Measurements from ENCODE around the gene ADAMTSL1.

Gene ADAMTSL1

DNA sequence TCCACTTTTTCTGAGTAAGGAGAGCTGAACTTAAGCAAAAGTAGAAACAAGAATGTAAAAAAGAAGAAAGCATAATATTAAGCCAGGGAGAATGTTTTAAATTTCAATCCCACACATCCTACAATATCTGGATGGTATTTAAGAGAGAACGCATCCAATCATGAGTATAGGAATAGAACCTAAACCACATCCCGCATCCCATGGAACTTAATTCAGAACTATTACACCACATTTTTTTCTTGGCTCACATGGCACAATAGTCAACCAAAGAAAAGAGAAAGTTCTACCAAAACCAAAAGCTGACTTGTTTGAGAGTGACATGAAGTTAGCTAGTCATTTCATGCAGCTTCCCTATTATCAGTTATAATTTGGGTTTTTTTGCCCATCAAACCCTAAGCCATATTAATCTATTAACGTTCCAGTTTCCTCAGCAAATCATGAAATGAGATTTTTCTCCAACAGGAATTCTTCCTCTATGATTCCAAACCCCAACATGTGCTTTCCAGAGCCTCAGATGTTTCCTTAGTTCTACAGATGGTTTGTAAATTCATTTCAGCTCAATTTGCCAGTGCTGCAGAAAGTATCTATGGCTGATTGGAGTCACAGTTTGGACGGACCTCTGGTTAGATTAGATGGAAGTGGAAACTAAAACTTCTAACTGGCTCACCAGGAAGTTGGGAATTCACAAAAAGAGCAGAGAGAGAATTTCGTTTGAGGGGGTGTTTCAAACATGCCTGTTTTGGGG, 22.5 kb downstream of the ADAMTSL1 start:
- H3K27ac ChIP-seq (ENCODE audit: low read depth, low read length): no peak overlapping the region
- no peaks in the 10 kb centered on the region for H3K9me2 ChIP-seq (replicated peaks; ENCODE audit: insufficient read depth, low read length)
- no peaks in the 10 kb centered on the region for H4K20me1 ChIP-seq (ENCODE audit: low read depth, low read length)
- H3K9ac ChIP-seq (ENCODE audit: low read length): no peak overlapping the region
- H3K4me3 ChIP-seq (ENCODE audit: insufficient read depth, low read length, poor library complexity, severe bottlenecking): no peak overlapping the region
- no peaks in the 10 kb centered on the region for H3K79me2 ChIP-seq (ENCODE audit: insufficient read depth, low read length)
- H3K9me3 ChIP-seq (ENCODE audit: insufficient read depth, low read length): no peaks in the 10 kb centered on the region
- no peaks in the 10 kb centered on the region for H3F3A ChIP-seq (ENCODE audit: insufficient read depth)
- no peak overlapping the region for H3K4me2 ChIP-seq (ENCODE audit: low read depth, low read length, poor library complexity, severe bottlenecking)
- no peaks in the 10 kb centered on the region for H3K36me3 ChIP-seq (ENCODE audit: low read length)
- no peaks in the 10 kb centered on the region for H3K27me3 ChIP-seq (ENCODE audit: low read length)
- no peak overlapping the region for H2AFZ ChIP-seq (ENCODE audit: low read depth, low read length, severe bottlenecking)
- no peak for TF ChIP-seq EZH2phosphoT487 (conservative IDR thresholded peaks at IDR 0.05; ENCODE audit: low read length)
- TF ChIP-seq, protein P1, sequence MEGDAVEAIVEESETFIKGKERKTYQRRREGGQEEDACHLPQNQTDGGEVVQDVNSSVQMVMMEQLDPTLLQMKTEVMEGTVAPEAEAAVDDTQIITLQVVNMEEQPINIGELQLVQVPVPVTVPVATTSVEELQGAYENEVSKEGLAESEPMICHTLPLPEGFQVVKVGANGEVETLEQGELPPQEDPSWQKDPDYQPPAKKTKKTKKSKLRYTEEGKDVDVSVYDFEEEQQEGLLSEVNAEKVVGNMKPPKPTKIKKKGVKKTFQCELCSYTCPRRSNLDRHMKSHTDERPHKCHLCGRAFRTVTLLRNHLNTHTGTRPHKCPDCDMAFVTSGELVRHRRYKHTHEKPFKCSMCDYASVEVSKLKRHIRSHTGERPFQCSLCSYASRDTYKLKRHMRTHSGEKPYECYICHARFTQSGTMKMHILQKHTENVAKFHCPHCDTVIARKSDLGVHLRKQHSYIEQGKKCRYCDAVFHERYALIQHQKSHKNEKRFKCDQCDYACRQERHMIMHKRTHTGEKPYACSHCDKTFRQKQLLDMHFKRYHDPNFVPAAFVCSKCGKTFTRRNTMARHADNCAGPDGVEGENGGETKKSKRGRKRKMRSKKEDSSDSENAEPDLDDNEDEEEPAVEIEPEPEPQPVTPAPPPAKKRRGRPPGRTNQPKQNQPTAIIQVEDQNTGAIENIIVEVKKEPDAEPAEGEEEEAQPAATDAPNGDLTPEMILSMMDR (IDR thresholded peaks at IDR 0.05; ENCODE audit: insufficient read depth, low read length, poor library complexity, severe bottlenecking): no peak

- Histone ChIP-seq H3K4me2 (ENCODE audit: low read depth, low read length, poor library complexity, severe bottlenecking) (no peak overlapping the region), H4K20me1 (ENCODE audit: low read depth, low read length) (no peaks in the 10 kb centered on the region), H3K27ac (ENCODE audit: low read depth, low read length) (no peak overlapping the region), H3K27me3 (ENCODE audit: low read length) (no peaks in the 10 kb centered on the region), H3K9me3 (ENCODE audit: insufficient read depth, low read length) (no peaks in the 10 kb centered on the region), H3K4me3 (ENCODE audit: insufficient read depth, low read length, poor library complexity, severe bottlenecking) (no peak overlapping the region), H3K79me2 (ENCODE audit: insufficient read depth, low read length) (no peaks in the 10 kb centered on the region), H3K9ac (ENCODE audit: low read length) (no peak overlapping the region), H3K36me3 (ENCODE audit: low read length) (no peaks in the 10 kb centered on the region), H3K9me2 (replicated peaks; ENCODE audit: insufficient read depth, low read length) (no peaks in the 10 kb centered on the region), H2AFZ (ENCODE audit: low read depth, low read length, severe bottlenecking) (no peak overlapping the region), H3F3A (ENCODE audit: insufficient read depth) (no peaks in the 10 kb centered on the region)
- TF ChIP-seq, protein P1 (IDR thresholded peaks at IDR 0.05; ENCODE audit: insufficient read depth, low read length, poor library complexity, severe bottlenecking): no peak
Observed at GRCh38 chr9:18499062-18499461, 25.1 kb downstream of the ADAMTSL1 start.

DNA sequence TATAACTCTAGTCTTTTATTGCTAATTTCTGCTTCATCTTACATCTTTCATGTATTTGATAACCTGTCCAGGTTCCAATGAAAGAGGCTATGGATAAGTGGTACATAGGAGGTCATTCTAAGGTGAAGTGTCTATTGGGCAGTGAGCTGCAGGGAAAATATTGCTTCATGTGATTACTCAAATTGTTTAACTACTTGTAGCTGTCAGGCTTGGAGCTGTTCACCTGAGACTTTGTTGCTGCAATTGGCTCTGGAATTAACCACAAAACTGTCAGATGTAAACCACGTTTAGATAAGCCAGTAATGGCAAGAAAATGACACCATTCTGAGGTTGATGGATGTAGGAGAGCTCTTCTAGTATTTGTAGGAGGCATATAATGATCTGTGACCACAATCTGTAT, 26.0 kb downstream of the ADAMTSL1 start:
- TF ChIP-seq, protein P1 (IDR thresholded peaks at IDR 0.05; ENCODE audit: insufficient read depth, low read length, poor library complexity, severe bottlenecking): no peak
- TF ChIP-seq EZH2phosphoT487 (conservative IDR thresholded peaks at IDR 0.05; ENCODE audit: low read length): no peak
- no peaks in the 10 kb centered on the region for H3K27me3 ChIP-seq (ENCODE audit: low read length)

More for the DNA sequence above, 26.0 kb downstream of the ADAMTSL1 start:
- H3K27ac ChIP-seq (ENCODE audit: low read depth, low read length): no peak overlapping the region
- H3K4me3 ChIP-seq (ENCODE audit: insufficient read depth, low read length, poor library complexity, severe bottlenecking): no peak overlapping the region
- no peaks in the 10 kb centered on the region for H3K9me3 ChIP-seq (ENCODE audit: insufficient read depth, low read length)
- no peak overlapping the region for H3K4me2 ChIP-seq (ENCODE audit: low read depth, low read length, poor library complexity, severe bottlenecking)
- H4K20me1 ChIP-seq (ENCODE audit: low read depth, low read length): no peaks in the 10 kb centered on the region
- H3K36me3 ChIP-seq (ENCODE audit: low read length): no peaks in the 10 kb centered on the region
- H3F3A ChIP-seq (ENCODE audit: insufficient read depth): no peaks in the 10 kb centered on the region
- no peak overlapping the region for H2AFZ ChIP-seq (ENCODE audit: low read depth, low read length, severe bottlenecking)
- no peaks in the 10 kb centered on the region for H3K79me2 ChIP-seq (ENCODE audit: insufficient read depth, low read length)
- no peaks in the 10 kb centered on the region for H3K9me2 ChIP-seq (replicated peaks; ENCODE audit: insufficient read depth, low read length)
- H3K9ac ChIP-seq (ENCODE audit: low read length): no peak overlapping the region

Measured in SU-DHL-6 (cell line).